Ovary (tissue), 9 donors: ENCODE results near the gene ITGA3. TPM values are rescaled to one million over a fixed set of nuclear protein-coding genes. Genes with fewer than 3 reads are reported as not detected.

Experiments used
- DNase-seq, 5 donors: peaks; one replicate each; pipeline ENCODE4 v3.0.0-alpha.2; 2019 to 2020
- H3K27ac ChIP-seq, 2 donors: fragments of 200-600 bp; one replicate each; pipeline versions ENCODE4 v1.5.1 to v1.8.0; 2019 to 2022
- H3K27me3 ChIP-seq: fragments of 200-600 bp; one replicate; pipeline ENCODE4 v1.8.0; 2022
- H3K36me3 ChIP-seq: fragments of 200-600 bp; sonication (generic); one replicate; pipeline ENCODE4 v1.5.1; 2019
- H3K4me1 ChIP-seq: one replicate; pipeline ENCODE4 v1.8.1; 2013; ENCODE audit warnings: mild to moderate bottlenecking, moderate library complexity; ENCODE audit not compliant: insufficient read depth
- H3K4me3 ChIP-seq: fragments of 200-600 bp; sonication (generic); one replicate; pipeline ENCODE4 v1.5.1; 2017
- H3K9me3 ChIP-seq, 2 donors: fragments of 200-600 bp in 1 of 2; sonication (generic) in 1 of 2; one replicate each; pipeline versions ENCODE4 v1.5.1 to v1.8.1; 2013 to 2019; ENCODE audit warnings: mild to moderate bottlenecking in 1 of 2, moderate library complexity in 1 of 2
- CTCF ChIP-seq, 3 donors: fragments of 450-650 bp in 2 of 3; fragments of 200-600 bp in 1 of 3; IDR thresholded peaks; one replicate each; pipeline versions ENCODE4 v1.5.1 to v1.8.0; 2016 to 2022; ENCODE audit warnings: antibody characterized with exemption in 3 of 3, mild to moderate bottlenecking in 1 of 3
- EP300 ChIP-seq: sonication (generic); formaldehyde crosslinking; IDR thresholded peaks from one replicate; pipeline ENCODE4 v1.6.1; 2017; ENCODE audit warnings: antibody characterized with exemption
- POLR2A ChIP-seq: fragments of 450-650 bp; IDR thresholded peaks from one replicate; pipeline ENCODE4 v1.6.1; 2017; ENCODE audit warnings: antibody characterized with exemption, mild to moderate bottlenecking, moderate library complexity
- WGBS, 3 donors: extraction: QIAGEN DNeasy Blood & Tissue Kit in 1 of 3; methylation state at CpG; one replicate each; pipeline versions ENCODE4 v1.1.5 to v1.1.7; 2013 to 2017; 5-methylcytosine and 5-hydroxymethylcytosine counted together
- intact Hi-C, 4 donors: fragments of 100-400 bp; cut with DNase I; formaldehyde crosslinking; loops; one replicate each; pipeline versions ENCODE4 v1.11.0 to v1.15.1; 2022 to 2023
- polyA plus RNA-seq, 2 donors: library from polyadenylated mRNA; stranded (reverse); fragments of 200-250 nt in 1 of 2; fragments of 350-450 nt in 1 of 2; fragmentation: Illumina TruSeq in 1 of 2; extraction: RNeasy Lipid Tissue Mini Kit (QIAGEN cat#74804) in 1 of 2; gene quantifications; one replicate each; pipeline ENCODE4 v1.2.3, GENCODE V29; 2013 to 2014
- total RNA-seq, 7 donors: library from RNA; depleted of rRNA in 2 of 7; stranded (reverse); fragments of >200 nt in 2 of 7; fragmentation: NEBNext Ultra II Directional in 3 of 7; extraction: Animal tissue kit (Norgen Biotek cat#: 25700) in 3 of 7; gene quantifications; one replicate each; pipeline versions ENCODE4 v1.1.0 to v1.2.4, GENCODE V29; 2016 to 2023
- donor health status: DM: no; HTN: no; CAD: no; lungs with moderate emphysema.
- donor health status: DM: no; HTN: no; CAD: no.
- donor health status: Bipolar disorder and iron deficiency.
- donor health status: DM: yes; HTN: yes; CAD: no.
- donor health status: DM: no; HTN: no; CAD: no.
- donor health status: DM: yes; HTN: yes; CAD: no.

Gene ITGA3
- total and polyA plus RNA-seq, 9 donors, result 23.6 to 132 (median 34.2) TPM

GRCh38 chr17:50100480-50100883, 44.6 kb downstream of the ITGA3 start:
- intact Hi-C loops, result no loop called here
- peak overlapping the region; percentile 67 to 80 for H3K27ac ChIP-seq
- 69 to 82% (median 77%) methylated on average over 5 of the region's 5 CpGs for WGBS, 3 donors

DNA sequence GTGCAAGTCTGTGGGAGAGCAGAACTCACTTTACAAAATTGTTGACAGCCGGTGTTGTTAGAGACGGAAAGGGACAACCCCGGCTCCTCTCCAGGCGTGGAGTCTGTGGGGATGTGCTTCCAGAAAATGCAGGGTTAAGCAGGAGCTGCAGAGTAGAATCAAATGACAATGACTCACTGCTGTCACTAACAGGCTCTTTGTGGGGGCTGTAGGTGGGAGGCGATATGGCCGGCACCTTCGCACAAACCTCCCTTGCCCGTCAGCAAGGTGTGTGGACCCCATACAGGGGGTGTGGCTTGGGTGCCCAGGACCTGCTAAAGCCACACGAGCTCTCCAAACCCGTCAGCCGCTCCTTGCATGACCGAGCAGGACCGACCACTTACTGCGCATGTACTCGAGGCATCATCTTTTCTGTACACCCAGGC, 45.0 kb downstream of the ITGA3 start:
- TF ChIP-seq EP300, result no peak
- TF ChIP-seq CTCF (IDR thresholded peaks at IDR 0.05), result no peak
- peak in 2 of 5 donors; percentile 45 to 53 for DNase-seq

More at GRCh38 chr17:50100480-50100883, 44.6 kb downstream of the ITGA3 start:
- no peak for DNase-seq
- Histone ChIP-seq H3K27me3 (no peaks in the 10 kb centered on the region), H3K36me3 (no peaks in the 10 kb centered on the region), H3K4me3 (no peak overlapping the region), H3K4me1 (peaks cover 21% of the 10 kb centered on the region), H3K9me3 (no peaks in the 10 kb centered on the region)
- TF ChIP-seq CTCF (IDR thresholded peaks at IDR 0.05), result no peak
- no peak for TF ChIP-seq EP300
- no peak for TF ChIP-seq POLR2A

GRCh38 chr17:50101346-50102163, 45.6 kb downstream of the ITGA3 start:
- WGBS, 3 donors, result 13 to 34% (median 16%) methylated on average over 15 to 17 of the region's 17 CpGs
- Histone ChIP-seq H3K27me3 (no peaks in the 10 kb centered on the region), H3K4me1 (peaks cover 18% of the 10 kb centered on the region), H3K36me3 (no peaks in the 10 kb centered on the region), H3K9me3 (no peaks in the 10 kb centered on the region), H3K27ac (peak overlapping the region; percentile 67 to 80), H3K4me3 (peak overlapping the region; percentile 2)
- DNase-seq, result peak; percentile 80 to 91 (median 87)
- intact Hi-C loops, result no loop called here
- no peak for TF ChIP-seq POLR2A
- TF ChIP-seq EP300, result no peak
- TF ChIP-seq CTCF (IDR thresholded peaks at IDR 0.05), result peak in 1 of 3 donors; percentile 21

More for the DNA sequence above, 45.0 kb downstream of the ITGA3 start:
- Histone ChIP-seq H3K27me3 (no peaks in the 10 kb centered on the region), H3K4me1 (peaks cover 21% of the 10 kb centered on the region), H3K4me3 (no peak overlapping the region), H3K27ac (peak overlapping the region; percentile 67 to 80), H3K36me3 (no peaks in the 10 kb centered on the region), H3K9me3 (no peaks in the 10 kb centered on the region)
- intact Hi-C loops, result no loop called here
- 24 to 43% (median 26%) methylated on average over 15 of the region's 15 CpGs for WGBS, 3 donors

DNA sequence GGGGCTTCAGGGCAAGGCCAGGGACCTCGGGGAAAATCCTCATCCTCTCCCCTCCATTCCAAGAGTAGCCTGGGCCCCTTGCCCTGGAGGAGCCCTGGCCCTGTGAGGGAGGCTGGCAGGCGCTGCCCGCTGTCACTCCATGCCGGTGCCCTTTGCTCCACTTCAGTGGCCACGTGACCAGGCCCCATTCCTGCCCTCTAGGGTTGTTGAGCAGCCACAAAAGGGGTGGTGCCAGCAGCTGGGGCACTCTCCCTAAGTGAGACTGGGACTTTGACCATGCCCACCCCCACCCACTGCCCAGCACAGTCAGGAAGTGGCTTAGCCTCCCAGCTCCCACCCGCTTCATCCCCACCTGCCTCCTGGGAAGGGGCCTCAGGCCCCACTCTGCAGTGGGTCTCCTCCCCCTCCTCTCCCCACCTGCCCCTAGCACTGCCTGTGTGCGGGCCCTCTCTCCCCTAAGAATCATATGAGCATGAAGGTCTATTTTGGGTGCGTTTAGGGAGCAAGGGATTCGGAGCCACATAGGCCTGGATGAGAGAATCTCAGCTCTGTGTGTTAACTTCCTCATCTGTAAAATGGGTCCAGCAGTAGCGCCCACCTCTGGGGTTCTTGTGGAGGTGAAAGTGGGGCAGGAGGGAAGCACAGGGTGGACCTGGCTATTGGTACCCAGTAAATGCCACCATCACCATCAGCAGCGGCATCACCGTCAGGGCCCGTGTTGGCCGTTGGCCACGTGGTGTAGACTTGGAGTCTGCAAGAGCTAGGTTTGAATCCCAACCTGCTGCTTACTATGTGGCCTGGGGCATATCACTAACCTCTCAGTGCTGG, 46.5 kb downstream of the ITGA3 start:
- Histone ChIP-seq H3K27me3 (no peaks in the 10 kb centered on the region), H3K27ac (peak overlapping the region; percentile 67 to 80), H3K4me3 (no peak overlapping the region), H3K9me3 (no peaks in the 10 kb centered on the region), H3K36me3 (no peaks in the 10 kb centered on the region), H3K4me1 (peaks cover 14% of the 10 kb centered on the region)
- DNase-seq, result peak in 2 of 5 donors; percentile 55 to 63
- intact Hi-C loops, result no loop called here
- TF ChIP-seq POLR2A, result no peak
- no peak for TF ChIP-seq EP300
- no peak for TF ChIP-seq CTCF (IDR thresholded peaks at IDR 0.05)
- 63 to 68% (median 64%) methylated on average over 12 to 15 of the region's 15 CpGs for WGBS, 3 donors
